Liver (tissue), 9 donors: Measurements from ENCODE around the gene BCAS1. TPM values are rescaled to one million over a fixed set of nuclear protein-coding genes. Genes with fewer than 3 reads are reported as not detected.

Source experiments
- DNase-seq: peaks from one replicate; pipeline ENCODE4 v3.0.0-alpha.2; 2017; ENCODE audit warnings: low spot score
- H3K27ac ChIP-seq, 2 donors: one replicate each; pipeline ENCODE4 v1.7.0; 2013; ENCODE audit warnings: inconsistent platforms in 2 of 2, low read length in 2 of 2, control low read depth in 1 of 2, low read depth in 1 of 2, mild to moderate bottlenecking in 1 of 2
- H3K27me3 ChIP-seq, 4 donors: one replicate each; pipeline versions ENCODE4 v1.6.1 to v1.7.0; 2013; ENCODE audit warnings: low read length in 3 of 4, inconsistent platforms in 1 of 4, mild to moderate bottlenecking in 1 of 4, moderate library complexity in 1 of 4; ENCODE audit not compliant: control insufficient read depth in 4 of 4, insufficient read depth in 4 of 4
- H3K36me3 ChIP-seq, 4 donors: one replicate each; pipeline versions ENCODE4 v1.6.1 to v1.7.0; 2013; ENCODE audit warnings: low read length in 3 of 4, mild to moderate bottlenecking in 3 of 4, low read depth in 1 of 4, moderate library complexity in 1 of 4; ENCODE audit not compliant: control insufficient read depth in 4 of 4, insufficient read depth in 3 of 4
- H3K4me1 ChIP-seq, 4 donors: one replicate each; pipeline versions ENCODE4 v1.6.1 to v1.7.0; 2013; ENCODE audit warnings: low read length in 3 of 4, mild to moderate bottlenecking in 3 of 4, moderate library complexity in 1 of 4; ENCODE audit not compliant: control insufficient read depth in 4 of 4, insufficient read depth in 4 of 4
- H3K4me3 ChIP-seq, 3 donors: one replicate each; pipeline versions ENCODE4 v1.6.1 to v1.7.0; 2013; ENCODE audit warnings: low read length in 3 of 3, control low read depth in 1 of 3, low read depth in 1 of 3, mild to moderate bottlenecking in 1 of 3
- H3K9ac ChIP-seq, 2 donors: one replicate each; pipeline ENCODE4 v1.7.0; 2013; ENCODE audit warnings: low read length in 2 of 2, mild to moderate bottlenecking in 2 of 2, moderate library complexity in 2 of 2, control low read depth in 1 of 2, low read depth in 1 of 2
- H3K9me3 ChIP-seq, 4 donors: one replicate each; pipeline versions ENCODE4 v1.6.1 to v1.7.0; 2013; ENCODE audit warnings: low read length in 3 of 4; ENCODE audit not compliant: control insufficient read depth in 4 of 4
- CTCF ChIP-seq: fragments of 150-350 bp; IDR thresholded peaks from 2 replicates; pipeline ENCODE4 v1.5.1; 2017; ENCODE audit warnings: improper control_type of control experiment, low read depth, low read length; ENCODE audit not compliant: missing input control
- FOXA1 ChIP-seq: IDR thresholded peaks from 2 replicates; pipeline ENCODE4 v1.6.1; 2016; ENCODE audit warnings: antibody characterized with exemption
- GABPA ChIP-seq, 2 donors: IDR thresholded peaks in 1 of 2; conservative IDR thresholded peaks in 1 of 2; 2 replicates each; pipeline ENCODE4 v1.6.1; 2016; ENCODE audit warnings: antibody characterized with exemption in 2 of 2, mild to moderate bottlenecking in 1 of 2, moderate library complexity in 1 of 2
- HNF4A ChIP-seq, 2 donors: conservative IDR thresholded peaks; 2 replicates each; pipeline ENCODE4 v1.6.1; 2016; ENCODE audit warnings: antibody characterized with exemption in 2 of 2, mild to moderate bottlenecking in 2 of 2
- HNF4G ChIP-seq: IDR thresholded peaks from 2 replicates; pipeline ENCODE4 v1.6.1; 2016; ENCODE audit warnings: antibody characterized with exemption
- JUND ChIP-seq, 2 donors: IDR thresholded peaks; 2 replicates each; pipeline ENCODE4 v1.6.1; 2016; ENCODE audit warnings: antibody characterized with exemption in 2 of 2
- NR2F2 ChIP-seq: IDR thresholded peaks from 2 replicates; pipeline ENCODE4 v1.6.1; 2016; ENCODE audit warnings: antibody characterized with exemption
- REST ChIP-seq: IDR thresholded peaks from 2 replicates; pipeline ENCODE4 v1.6.1; 2016; ENCODE audit warnings: antibody characterized with exemption, mild to moderate bottlenecking
- TAF1 ChIP-seq: conservative IDR thresholded peaks from 2 replicates; pipeline ENCODE4 v1.6.1; 2016; ENCODE audit warnings: antibody characterized with exemption, mild to moderate bottlenecking
- YY1 ChIP-seq: IDR thresholded peaks from 2 replicates; pipeline ENCODE4 v1.6.1; 2016; ENCODE audit warnings: antibody characterized with exemption, mild to moderate bottlenecking
- ZBTB33 ChIP-seq: IDR thresholded peaks from 2 replicates; pipeline ENCODE4 v1.6.1; 2016; ENCODE audit warnings: antibody characterized with exemption
- WGBS: extraction: QIAGEN DNeasy Blood & Tissue Kit; methylation state at CpG from one replicate; pipeline ENCODE4 v1.1.7; 2013; 5-methylcytosine and 5-hydroxymethylcytosine counted together
- polyA plus RNA-seq, 2 donors: library from polyadenylated mRNA; stranded (reverse) in 1 of 2; unstranded in 1 of 2; fragments of 200-250 nt in 1 of 2; fragments of >200 nt in 1 of 2; fragmentation: Nextera tagmentation in 1 of 2; extraction: Ambion mirVana in 1 of 2; gene quantifications; one replicate each; pipeline versions ENCODE4 v1.2.1 to v1.2.3, GENCODE V29; 2013 to 2015
- total RNA-seq, 2 donors: library from RNA; depleted of rRNA; stranded (reverse); fragments of >200 nt; gene quantifications; one replicate each; pipeline ENCODE4 v1.2.3, GENCODE V29; 2014
- donor health status: healthy.
- donor health status: healthy.
- donor health status: healthy.
- donor health status: healthy.
- donor health status: healthy.

BCAS1 gene
- total and polyA plus RNA-seq, 4 donors, result under 0.01 to 0.93 (median 0.04) TPM

GRCh38 chr20:53963635-53964034 is 106.8 kb downstream of the BCAS1 start (continued):
- no peak for TF ChIP-seq YY1

GRCh38 chr20:53962388-53962787 is 108.0 kb downstream of the BCAS1 start:
- Histone ChIP-seq H3K4me1 (peaks cover 0 to 5% (median 0%) of the 10 kb centered on the region in 4 donors), H3K27ac (no peak overlapping the region), H3K9ac (no peak overlapping the region), H3K4me3 (no peak overlapping the region), H3K9me3 (no peaks in the 10 kb centered on the region), H3K27me3 (no peaks in the 10 kb centered on the region), H3K36me3 (no peaks in the 10 kb centered on the region)
- 97% methylated on average over 3 of the region's 3 CpGs for WGBS
- no peak for DNase-seq
- no peak for TF ChIP-seq GABPA (IDR thresholded peaks at IDR 0.05 in 1 of 2, conservative IDR thresholded peaks at IDR 0.05 in 1 of 2)
- TF ChIP-seq HNF4G, result no peak

- no peak for DNase-seq
- H3K4me3 ChIP-seq, result no peak overlapping the region
- WGBS, result 77% methylated on average over 4 of the region's 4 CpGs
These were observed 108.9 kb downstream of the BCAS1 start for GRCh38 chr20:53961527-53961926.

More at GRCh38 chr20:53961527-53961926, 108.9 kb downstream of the BCAS1 start:
- H3K36me3 ChIP-seq, result no peaks in the 10 kb centered on the region
- no peak overlapping the region for H3K27ac ChIP-seq
- no peaks in the 10 kb centered on the region for H3K27me3 ChIP-seq
- H3K9ac ChIP-seq, result no peak overlapping the region
- TF ChIP-seq JUND (IDR thresholded peaks at IDR 0.05) (no peak), CTCF (no peak), NR2F2 (no peak), GABPA (IDR thresholded peaks at IDR 0.05 in 1 of 2, conservative IDR thresholded peaks at IDR 0.05 in 1 of 2) (no peak), TAF1 (no peak), HNF4A (conservative IDR thresholded peaks at IDR 0.05) (no peak), REST (no peak), ZBTB33 (no peak), FOXA1 (no peak), YY1 (no peak), HNF4G (no peak)
- no peaks in the 10 kb centered on the region for H3K9me3 ChIP-seq
- peaks cover 0 to 5% (median 0%) of the 10 kb centered on the region in 4 donors for H3K4me1 ChIP-seq
